IMR-90 (cell line): ENCODE data around the gene RPH3AL. TPM values are rescaled to one million over a fixed set of nuclear protein-coding genes. Genes with fewer than 3 reads are reported as not detected.

ENCODE experiments used
- ATAC-seq: fragments of 200-7000 bp; cut with Tn5 transposase; 2 replicates; pipeline ENCODE4 v1.9.1; 2020; ENCODE audit warnings: low read depth, mild to moderate bottlenecking, moderate library complexity
- BruUV-seq: library from RNA; stranded (reverse); fragments of 400-500 nt; replicated peaks from 2 replicates; lab custom pipeline; 2021; lab: Mats Ljungman, UMichigan
- CTCF ChIA-PET: fragments of 300-600 bp; formaldehyde crosslinking; extraction: SDS; loops from one replicate; lab custom pipeline; 2021; ENCODE audit warnings: antibody characterized with exemption; lab: Yijun Ruan, JAX
- POLR2A ChIA-PET: fragments of 300-600 bp; sonication (Branson Sonifier 250); formaldehyde crosslinking; loops from one replicate; lab custom pipeline; 2022; ENCODE audit warnings: antibody characterized with exemption; ENCODE audit not compliant: unreplicated experiment; lab: Charles Lee
- DNase-seq: peaks from one replicate; pipeline ENCODE4 v3.0.0; 2013
- H2AFZ ChIP-seq: replicated peaks from 2 replicates; pipeline ENCODE3; 2013; ENCODE audit warnings: low read length, mild to moderate bottlenecking; ENCODE audit not compliant: poor library complexity
- H2AK5ac ChIP-seq: 2 replicates; pipeline ENCODE4 v1.6.1; 2013; ENCODE audit warnings: low read depth, low read length, inconsistent platforms
- H2AK9ac ChIP-seq: replicated peaks from 2 replicates; pipeline ENCODE3; 2013; ENCODE audit warnings: mild to moderate bottlenecking, low read depth, low read length, moderate library complexity; ENCODE audit not compliant: poor library complexity
- H2BK120ac ChIP-seq: 2 replicates; pipeline ENCODE4 v1.6.1; 2013; ENCODE audit warnings: low read depth, low read length, inconsistent platforms
- H2BK15ac ChIP-seq: 3 replicates; pipeline ENCODE4 v1.6.1; 2013; ENCODE audit warnings: low read depth, low read length, inconsistent platforms
- H2BK20ac ChIP-seq: 2 replicates; pipeline ENCODE4 v1.6.1; 2013; ENCODE audit warnings: low read depth, mild to moderate bottlenecking, inconsistent platforms, low read length, moderate library complexity
- H2BK5ac ChIP-seq: 2 replicates; pipeline ENCODE4 v1.6.1; 2013; ENCODE audit warnings: mild to moderate bottlenecking, low read depth, low read length, inconsistent platforms; ENCODE audit not compliant: poor library complexity, severe bottlenecking
- H3K14ac ChIP-seq: replicated peaks from 2 replicates; pipeline ENCODE4 v1.6.1; 2013; ENCODE audit warnings: low read depth, low read length, inconsistent platforms
- H3K18ac ChIP-seq: 2 replicates; pipeline ENCODE4 v1.6.1; 2013; ENCODE audit warnings: low read depth, low read length, control low read depth
- H3K23ac ChIP-seq: 2 replicates; pipeline ENCODE4 v1.6.1; 2013; ENCODE audit warnings: low read depth, low read length, inconsistent platforms
- H3K27ac ChIP-seq: 2 replicates; pipeline ENCODE4 v1.5.1; 2013; ENCODE audit warnings: mild to moderate bottlenecking, control low read depth, low read length; ENCODE audit not compliant: insufficient read depth
- H3K27me3 ChIP-seq: 2 replicates; pipeline ENCODE4 v1.6.1; 2013; ENCODE audit warnings: low read length; ENCODE audit not compliant: control insufficient read depth, insufficient read depth
- H3K36me3 ChIP-seq: 2 replicates; pipeline ENCODE4 v1.6.1; 2013; ENCODE audit warnings: low read length, mixed read lengths; ENCODE audit not compliant: control insufficient read depth, insufficient read depth
- H3K4ac ChIP-seq: 2 replicates; pipeline ENCODE4 v1.6.1; 2013; ENCODE audit warnings: low read depth, low read length, inconsistent platforms
- H3K4me1 ChIP-seq: 2 replicates; pipeline ENCODE4 v1.6.1; 2013; ENCODE audit warnings: low read length, mixed read lengths; ENCODE audit not compliant: control insufficient read depth, insufficient read depth
- H3K4me2 ChIP-seq: 2 replicates; pipeline ENCODE4 v1.6.1; 2013; ENCODE audit warnings: low read depth, mild to moderate bottlenecking, control low read depth, low read length, moderate library complexity
- H3K4me3 ChIP-seq: 2 replicates; pipeline ENCODE4 v1.5.1; 2013; ENCODE audit warnings: low read depth, mild to moderate bottlenecking, control low read depth, low read length, moderate library complexity; ENCODE audit not compliant: insufficient read depth
- H3K56ac ChIP-seq: 2 replicates; pipeline ENCODE4 v1.6.1; 2013; ENCODE audit warnings: low read length, inconsistent platforms; ENCODE audit not compliant: insufficient read depth; ENCODE audit errors: extremely low read depth
- H3K79me1 ChIP-seq, 2 experiments: 2 replicates each; pipeline ENCODE4 v1.6.1; 2013; ENCODE audit warnings: low read length in 2 of 2, inconsistent platforms in 1 of 2, low read depth in 1 of 2
- H3K9ac ChIP-seq: 2 replicates; pipeline ENCODE4 v1.6.1; 2013; ENCODE audit warnings: low read depth, low read length, control low read depth
- H3K9me1 ChIP-seq: 2 replicates; pipeline ENCODE4 v1.6.1; 2013; ENCODE audit warnings: low read length, inconsistent platforms; ENCODE audit not compliant: insufficient read depth
- H3K9me3 ChIP-seq: 2 replicates; pipeline ENCODE4 v1.6.1; 2013; ENCODE audit warnings: low read length; ENCODE audit not compliant: control insufficient read depth, insufficient read depth
- H4K20me1 ChIP-seq: 2 replicates; pipeline ENCODE4 v1.6.1; 2013; ENCODE audit warnings: low read length, inconsistent platforms; ENCODE audit not compliant: insufficient read depth
- H4K5ac ChIP-seq: 2 replicates; pipeline ENCODE4 v1.6.1; 2013; ENCODE audit warnings: mild to moderate bottlenecking, low read depth, low read length, control low read depth
- H4K8ac ChIP-seq, 2 experiments: 2 replicates each; pipeline ENCODE4 v1.6.1; 2013; ENCODE audit warnings: low read depth in 2 of 2, low read length in 2 of 2, control low read depth in 1 of 2, inconsistent platforms in 1 of 2
- H4K91ac ChIP-seq: 2 replicates; pipeline ENCODE4 v1.6.1; 2013; ENCODE audit warnings: low read depth, low read length, inconsistent platforms; ENCODE audit not compliant: insufficient read depth
- CHD1 ChIP-seq: IDR thresholded peaks from 2 replicates; pipeline ENCODE4 v1.6.1; 2012; ENCODE audit warnings: low read depth, low read length, improper control_type of control experiment
- FOS ChIP-seq: fragments of 150-350 bp; IDR thresholded peaks from 2 replicates; pipeline ENCODE4 v1.6.1; 2016; ENCODE audit warnings: low read depth, low read length
- MAZ ChIP-seq: IDR thresholded peaks from 2 replicates; pipeline ENCODE4 v1.6.1; 2012; ENCODE audit warnings: low read depth, mild to moderate bottlenecking, low read length, improper control_type of control experiment, moderate library complexity, borderline replicate concordance
- RAD21 ChIP-seq: IDR thresholded peaks from 2 replicates; pipeline ENCODE4 v1.6.1; 2012; ENCODE audit warnings: low read length, improper control_type of control experiment
- RFX5 ChIP-seq: IDR thresholded peaks from 2 replicates; pipeline ENCODE4 v1.8.0; 2012; ENCODE audit warnings: low read depth, mild to moderate bottlenecking, low read length, moderate library complexity
- SMC3 ChIP-seq: fragments of 150-350 bp; IDR thresholded peaks from 2 replicates; pipeline ENCODE4 v1.6.1; 2016; ENCODE audit warnings: low read depth, mild to moderate bottlenecking, antibody characterized with exemption, low read length, moderate library complexity
- WGBS, 2 experiments: methylation state at CpG; one replicate each; pipeline versions ENCODE4 v1.1.5 to v1.1.7; 2013; ENCODE audit warnings: missing lambda C conversion rate in 2 of 2; ENCODE audit not compliant: insufficient read length in 1 of 2; ENCODE audit errors: extremely low coverage in 2 of 2; 5-methylcytosine and 5-hydroxymethylcytosine counted together
- dilution Hi-C: fragments of 300-500 bp; cut with HindIII; formaldehyde crosslinking; loops from one replicate; pipeline ENCODE4 v1.14.3; 2018; ENCODE audit warnings: low sequenced_read_pairs; ENCODE audit not compliant: unreplicated experiment
- in situ Hi-C: fragments of 300-500 bp; cut with MboI; formaldehyde crosslinking; loops from 3 replicates; pipeline ENCODE4 v1.14.3; 2019; ENCODE audit warnings: low sequenced_read_pairs, inconsistent platforms, mixed read lengths
- intact Hi-C: fragments of 100-400 bp; cut with micrococcal nuclease; formaldehyde crosslinking; loops from 2 replicates; pipeline ENCODE4 v1.10.0; 2022
- polyA plus RNA-seq, 3 experiments: library from polyadenylated mRNA; depleted of rRNA; stranded (reverse); fragments of >200 nt; gene quantifications; 2 replicates each; pipeline ENCODE4 v1.2.3, GENCODE V29; 2012; ENCODE audit warnings: low replicate concordance in 1 of 3
- total RNA-seq: library from RNA; depleted of rRNA; stranded (reverse); fragments of >200 nt; gene quantifications from 2 replicates; pipeline ENCODE4 v1.2.3, GENCODE V29; 2012
- TF ChIP-seq, protein P1 (sequence below): conservative IDR thresholded peaks from 2 replicates; pipeline ENCODE4 v1.5.1; 2012; ENCODE audit warnings: mild to moderate bottlenecking, low read depth, low read length, improper control_type of control experiment
- TF ChIP-seq, protein P2 (sequence below): fragments of 150-350 bp; IDR thresholded peaks from 2 replicates; pipeline ENCODE4 v1.6.1; 2017; ENCODE audit warnings: mild to moderate bottlenecking, antibody characterized with exemption, low read length, low read depth

RPH3AL gene
- total and polyA plus RNA-seq, 2 of the 4 experiments (the other 2 are of a cell fraction) = 1.8 to 2.5 TPM

- no peak overlapping the region for H3K18ac ChIP-seq
- peaks cover 22% of the 10 kb centered on the region for H3K27me3 ChIP-seq
- no peak overlapping the region for H3K23ac ChIP-seq
- ChIA-PET CTCF (no interaction called here), POLR2A (no interaction called here)
- H3K9me3 ChIP-seq = peaks cover 9% of the 10 kb centered on the region; the same call in 1 of the 2 replicates
- in situ Hi-C loops (no loop called here), dilution Hi-C loops (no loop called here), intact Hi-C loops (no loop called here)
- no peaks in the 10 kb centered on the region for H3K4me1 ChIP-seq
- DNase-seq (no peak), ATAC-seq (no peak)
- H2BK5ac ChIP-seq = no peak overlapping the region
- no peaks in the 10 kb centered on the region for H3K79me1 ChIP-seq
- no peak overlapping the region for H3K27ac ChIP-seq
- no peak overlapping the region for H3K4me3 ChIP-seq
- H2BK20ac ChIP-seq = no peak overlapping the region
- H4K91ac ChIP-seq = no peak overlapping the region
- no peak overlapping the region for H3K14ac ChIP-seq
- no peak overlapping the region for H4K5ac ChIP-seq
- no peak overlapping the region for H3K9ac ChIP-seq
- no peaks in the 10 kb centered on the region for H3K36me3 ChIP-seq
- no peak overlapping the region for H3K56ac ChIP-seq
- 55% methylated on average over 15 of the region's 20 CpGs; no CpG with 5 or more reads in 1 of the 2 experiments for WGBS, 2 experiments
- H3K4me2 ChIP-seq = no peak overlapping the region
- no peak overlapping the region for H2AK5ac ChIP-seq
- H2BK120ac ChIP-seq = no peak overlapping the region
- BruUV-seq = no TSS peak
- no peak overlapping the region for H3K4ac ChIP-seq
- no peak overlapping the region for H2BK15ac ChIP-seq
- H4K8ac ChIP-seq = no peak overlapping the region
- H2AFZ ChIP-seq = no peak overlapping the region
- H3K9me1 ChIP-seq = no peaks in the 10 kb centered on the region
- TF ChIP-seq, protein P1, sequence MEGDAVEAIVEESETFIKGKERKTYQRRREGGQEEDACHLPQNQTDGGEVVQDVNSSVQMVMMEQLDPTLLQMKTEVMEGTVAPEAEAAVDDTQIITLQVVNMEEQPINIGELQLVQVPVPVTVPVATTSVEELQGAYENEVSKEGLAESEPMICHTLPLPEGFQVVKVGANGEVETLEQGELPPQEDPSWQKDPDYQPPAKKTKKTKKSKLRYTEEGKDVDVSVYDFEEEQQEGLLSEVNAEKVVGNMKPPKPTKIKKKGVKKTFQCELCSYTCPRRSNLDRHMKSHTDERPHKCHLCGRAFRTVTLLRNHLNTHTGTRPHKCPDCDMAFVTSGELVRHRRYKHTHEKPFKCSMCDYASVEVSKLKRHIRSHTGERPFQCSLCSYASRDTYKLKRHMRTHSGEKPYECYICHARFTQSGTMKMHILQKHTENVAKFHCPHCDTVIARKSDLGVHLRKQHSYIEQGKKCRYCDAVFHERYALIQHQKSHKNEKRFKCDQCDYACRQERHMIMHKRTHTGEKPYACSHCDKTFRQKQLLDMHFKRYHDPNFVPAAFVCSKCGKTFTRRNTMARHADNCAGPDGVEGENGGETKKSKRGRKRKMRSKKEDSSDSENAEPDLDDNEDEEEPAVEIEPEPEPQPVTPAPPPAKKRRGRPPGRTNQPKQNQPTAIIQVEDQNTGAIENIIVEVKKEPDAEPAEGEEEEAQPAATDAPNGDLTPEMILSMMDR = no peak
- TF ChIP-seq CHD1 = no peak
- TF ChIP-seq RAD21 = no peak
- TF ChIP-seq, protein P2, sequence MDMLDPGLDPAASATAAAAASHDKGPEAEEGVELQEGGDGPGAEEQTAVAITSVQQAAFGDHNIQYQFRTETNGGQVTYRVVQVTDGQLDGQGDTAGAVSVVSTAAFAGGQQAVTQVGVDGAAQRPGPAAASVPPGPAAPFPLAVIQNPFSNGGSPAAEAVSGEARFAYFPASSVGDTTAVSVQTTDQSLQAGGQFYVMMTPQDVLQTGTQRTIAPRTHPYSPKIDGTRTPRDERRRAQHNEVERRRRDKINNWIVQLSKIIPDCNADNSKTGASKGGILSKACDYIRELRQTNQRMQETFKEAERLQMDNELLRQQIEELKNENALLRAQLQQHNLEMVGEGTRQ = no peak
- no peak for TF ChIP-seq MAZ
- no peak for TF ChIP-seq RFX5
- no peak for TF ChIP-seq SMC3
- no peak for TF ChIP-seq FOS
- 0 out of 2 replicates have a peak, but pooled peaks cover 3% of the 10 kb centered on the region for H4K20me1 ChIP-seq
- H2AK9ac ChIP-seq = no peak overlapping the region
These were observed 41.4 kb downstream of the RPH3AL start for GRCh38 chr17:311119-311782.
